Pancreas (tissue), 10 donors: ENCODE results near the gene KRT5. TPM values are rescaled to one million over a fixed set of nuclear protein-coding genes. Genes with fewer than 3 reads are reported as not detected.
A peak's percentile ranks its signal among the peaks of the same experiment; 100 is the strongest.

Experiments used
- ATAC-seq, 4 donors: fragments of 200-7000 bp; cut with Tn5 transposase; one replicate each; pipeline versions ENCODE4 v1.8.0 to v1.9.1; 2020; ENCODE audit warnings: mild to moderate bottlenecking in 4 of 4, moderate library complexity in 4 of 4
- DNase-seq, 6 donors: peaks; one replicate each; pipeline ENCODE4 v3.0.0-alpha.2; 2020
- FAIRE-seq: peaks from 2 replicates; lab custom pipeline; 2012; peaks lifted over from hg19 to GRCh38; lab: Jason Lieb, UNC
- H3K27ac ChIP-seq, 4 donors: fragments of 200-600 bp; sonication (generic); 1 replicate in 3 of 4; 2 replicates in 1 of 4; pipeline versions ENCODE4 v1.5.0 to v1.8.0; 2020
- H3K27me3 ChIP-seq, 4 donors: fragments of 200-600 bp; one replicate each; pipeline ENCODE4 v1.8.0; 2021
- H3K36me3 ChIP-seq, 3 donors: fragments of 200-600 bp; sonication (generic) in 1 of 3; one replicate each; pipeline versions ENCODE4 v1.5.0 to v1.8.0; 2020 to 2021
- H3K4me1 ChIP-seq, 3 donors: fragments of 200-600 bp; one replicate each; pipeline ENCODE4 v1.8.0; 2021
- H3K4me3 ChIP-seq, 4 donors: fragments of 200-600 bp; sonication (generic) in 2 of 4; one replicate each; pipeline versions ENCODE4 v1.5.0 to v1.8.0; 2020 to 2021
- H3K9me3 ChIP-seq, 4 donors: fragments of 200-600 bp; one replicate each; pipeline ENCODE4 v1.8.0; 2021
- WGBS, 2 donors: extraction: QIAGEN DNeasy Blood & Tissue Kit; methylation state at CpG; one replicate each; pipeline ENCODE4 v1.1.7; 2013; 5-methylcytosine and 5-hydroxymethylcytosine counted together
- intact Hi-C, 3 donors: fragments of 100-400 bp; cut with DNase I; formaldehyde crosslinking; loops; one replicate each; pipeline versions ENCODE4 v1.11.1 to v1.14.2; 2022
- polyA plus RNA-seq, 2 donors: library from polyadenylated mRNA; stranded (reverse); fragments of 200-250 nt; gene quantifications; one replicate each; pipeline ENCODE4 v1.2.3, GENCODE V29; 2013
- total RNA-seq, 6 donors: library from RNA; stranded (reverse); fragmentation: NEBNext Ultra II Directional in 4 of 6; extraction: Animal tissue kit (Norgen Biotek cat#: 25700) in 4 of 6; gene quantifications; one replicate each; pipeline versions ENCODE4 v1.2.1 to v1.2.4, GENCODE V29; 2021 to 2023
- TF ChIP-seq, protein P1 (sequence below), 4 donors: fragments of 200-600 bp; sonication (generic) in 3 of 4; IDR thresholded peaks; one replicate each; pipeline versions ENCODE4 v1.5.0 to v1.8.0; 2021; ENCODE audit warnings: antibody characterized with exemption in 4 of 4
- donor health status: healthy with polysubstance abuse.
- donor health status: DM: no; HTN: no; CAD: no; lungs with moderate emphysema.
- donor health status: DM: no; HTN: no; CAD: no.
- donor health status: control.
- donor health status: control.
- donor health status: Bipolar disorder and iron deficiency.
- donor health status: DM: yes; HTN: yes; CAD: no.
- donor health status: DM: no; HTN: no; CAD: no.
- donor health status: DM: no; HTN: no; CAD: no.
- donor health status: DM: yes; HTN: yes; CAD: no.

Gene KRT5
- total and polyA plus RNA-seq, 8 donors = 0.51 to 5.8 (median 1.5) TPM

DNA sequence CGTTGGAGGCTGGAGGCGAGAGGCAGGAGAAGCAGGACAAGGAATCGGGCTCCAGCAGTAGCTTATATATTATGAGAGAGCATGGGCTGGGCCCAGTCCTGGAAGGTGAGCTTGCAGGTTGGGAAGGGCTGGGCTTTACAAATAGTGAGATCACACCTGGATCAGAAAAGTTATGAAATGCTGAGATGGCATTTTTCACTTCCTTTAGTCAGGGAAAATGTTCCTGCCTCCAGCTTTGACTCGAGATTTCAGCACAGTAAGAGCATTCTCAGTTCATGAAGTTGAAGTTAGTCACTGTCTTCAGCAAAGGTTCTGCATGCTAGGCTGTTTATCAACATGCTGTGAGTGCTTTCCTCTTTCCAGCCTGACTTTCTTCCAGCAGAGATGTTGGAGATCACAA, 46.4 kb downstream of the KRT5 start, which contains the start of gene KRT6C:
KRT6C (minus strand) TSS at position 38 of the 400 bp plus-strand sequence. CDS start 68 bp downstream, outside the sequence.
- TF ChIP-seq, protein P1, sequence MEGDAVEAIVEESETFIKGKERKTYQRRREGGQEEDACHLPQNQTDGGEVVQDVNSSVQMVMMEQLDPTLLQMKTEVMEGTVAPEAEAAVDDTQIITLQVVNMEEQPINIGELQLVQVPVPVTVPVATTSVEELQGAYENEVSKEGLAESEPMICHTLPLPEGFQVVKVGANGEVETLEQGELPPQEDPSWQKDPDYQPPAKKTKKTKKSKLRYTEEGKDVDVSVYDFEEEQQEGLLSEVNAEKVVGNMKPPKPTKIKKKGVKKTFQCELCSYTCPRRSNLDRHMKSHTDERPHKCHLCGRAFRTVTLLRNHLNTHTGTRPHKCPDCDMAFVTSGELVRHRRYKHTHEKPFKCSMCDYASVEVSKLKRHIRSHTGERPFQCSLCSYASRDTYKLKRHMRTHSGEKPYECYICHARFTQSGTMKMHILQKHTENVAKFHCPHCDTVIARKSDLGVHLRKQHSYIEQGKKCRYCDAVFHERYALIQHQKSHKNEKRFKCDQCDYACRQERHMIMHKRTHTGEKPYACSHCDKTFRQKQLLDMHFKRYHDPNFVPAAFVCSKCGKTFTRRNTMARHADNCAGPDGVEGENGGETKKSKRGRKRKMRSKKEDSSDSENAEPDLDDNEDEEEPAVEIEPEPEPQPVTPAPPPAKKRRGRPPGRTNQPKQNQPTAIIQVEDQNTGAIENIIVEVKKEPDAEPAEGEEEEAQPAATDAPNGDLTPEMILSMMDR (IDR thresholded peaks at IDR 0.05) = no peak
- 68 to 78% methylated on average over 4 of the region's 4 CpGs for WGBS, 2 donors
- Histone ChIP-seq H3K4me1 (no peaks in the 10 kb centered on the region), H3K27me3 (no peaks in the 10 kb centered on the region), H3K27ac (no peak within 1 kb of the TSS), H3K4me3 (no peak within 1 kb of the TSS), H3K9me3 (no peaks in the 10 kb centered on the region), H3K36me3 (no peaks in the 10 kb centered on the region)
- ATAC-seq = peak in 3 of 4 donors; percentile 16 to 48 (median 42)
- no peak for FAIRE-seq
- no peak for DNase-seq
- intact Hi-C loops = no loop called here

DNA sequence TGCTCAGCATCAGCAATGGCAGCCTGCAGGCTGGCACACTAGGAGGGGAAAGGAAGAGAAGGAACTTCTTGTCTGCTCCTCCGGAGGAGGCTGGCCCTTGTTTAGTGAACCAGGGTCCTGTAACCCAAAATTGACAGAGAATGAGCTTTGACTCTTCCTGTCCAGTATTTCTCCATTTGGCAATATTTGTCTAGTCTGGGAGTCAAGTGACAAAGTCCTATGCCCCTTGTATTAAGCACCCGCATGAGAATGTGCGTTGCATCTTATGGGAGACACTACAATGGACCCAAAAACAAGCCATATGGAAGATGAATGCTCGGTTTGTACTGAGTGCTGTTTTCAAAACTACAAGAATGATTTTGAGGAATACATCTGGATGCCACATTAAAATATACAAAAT, 50.3 kb downstream of the KRT5 start:
- Histone ChIP-seq H3K27ac (no peak overlapping the region), H3K4me3 (no peak overlapping the region), H3K27me3 (no peaks in the 10 kb centered on the region), H3K9me3 (no peaks in the 10 kb centered on the region), H3K36me3 (no peaks in the 10 kb centered on the region), H3K4me1 (no peaks in the 10 kb centered on the region)
- intact Hi-C loops = no loop called here
- ATAC-seq (no peak), DNase-seq (no peak), FAIRE-seq (no peak)
- TF ChIP-seq, protein P1 (IDR thresholded peaks at IDR 0.05) = no peak
- WGBS, 2 donors = 58 to 65% methylated on average over 4 of the region's 4 CpGs

DNA sequence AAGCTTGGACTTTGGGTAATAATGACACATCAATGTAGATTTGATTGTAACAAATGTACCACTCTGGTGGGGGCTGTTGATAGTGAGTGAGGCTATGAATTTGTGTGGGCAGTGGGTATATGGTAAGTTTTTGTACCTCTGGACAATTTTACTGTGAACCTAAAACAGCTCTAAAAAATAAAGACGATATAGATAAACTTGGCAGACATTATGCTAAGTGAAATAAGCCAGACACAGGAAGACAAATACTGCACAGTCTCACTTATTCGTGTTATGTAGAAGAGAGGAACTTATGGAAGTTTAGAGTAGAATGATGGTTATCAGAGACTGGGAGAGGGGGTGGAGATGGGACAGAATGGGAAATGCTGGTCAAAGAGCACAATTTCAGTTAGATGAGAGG, 55.3 kb downstream of the KRT5 start:
- peaks cover 0 to 6% (median 0%) of the 10 kb centered on the region in 4 donors for H3K27me3 ChIP-seq
- H3K36me3 ChIP-seq = no peaks in the 10 kb centered on the region
- TF ChIP-seq, protein P1 (IDR thresholded peaks at IDR 0.05) = no peak
- no peak overlapping the region for H3K4me3 ChIP-seq
- H3K4me1 ChIP-seq = no peaks in the 10 kb centered on the region
- intact Hi-C loops = no loop called here
- ATAC-seq (no peak), DNase-seq (no peak), FAIRE-seq (no peak)
- no peaks in the 10 kb centered on the region for H3K9me3 ChIP-seq
- no peak overlapping the region for H3K27ac ChIP-seq
- 43 to 57% methylated on average over 2 of the region's 2 CpGs for WGBS, 2 donors

Other genes starting within 250 kb of the KRT5 start
- gene KRT86, start 245.7 kb downstream of the KRT5 start, total RNA-seq = 1 to 10 TPM in 4 of 6 donors, under 1 TPM in 2; 0.60 to 3.3 (median 1.6) TPM
- gene KRT86, start 245.7 kb downstream of the KRT5 start, polyA plus RNA-seq = 1 to 10 TPM; 1.5 to 3.2 TPM
- under 1 TPM in 2 of 6 donors, not detected in 4; 0.22 to 0.76 TPM for gene KRT81, start 228.9 kb downstream of the KRT5 start, total RNA-seq
- under 1 TPM; 0.38 to 0.66 TPM for gene KRT81, start 228.9 kb downstream of the KRT5 start, polyA plus RNA-seq
- gene KRT83, start 199.0 kb downstream of the KRT5 start, total RNA-seq = not detected
- not detected for gene KRT83, start 199.0 kb downstream of the KRT5 start, polyA plus RNA-seq
- gene KRT85, start 152.9 kb downstream of the KRT5 start, total RNA-seq = not detected
- gene KRT85, start 152.9 kb downstream of the KRT5 start, polyA plus RNA-seq = not detected
- not detected for gene KRT84, start 134.7 kb downstream of the KRT5 start, total RNA-seq
- not detected for gene KRT84, start 134.7 kb downstream of the KRT5 start, polyA plus RNA-seq
- gene KRT82, start 114.1 kb downstream of the KRT5 start, total RNA-seq = not detected
- gene KRT82, start 114.1 kb downstream of the KRT5 start, polyA plus RNA-seq = not detected
- gene KRT75, start 86.0 kb downstream of the KRT5 start, total RNA-seq = not detected
- gene KRT75, start 86.0 kb downstream of the KRT5 start, polyA plus RNA-seq = not detected
- 1 to 10 TPM in 2 of 6 donors, under 1 TPM in 3, not detected in 1; 0.08 to 3.6 (median 0.20) TPM for gene KRT6B, start 68.2 kb downstream of the KRT5 start, total RNA-seq
- gene KRT6B, start 68.2 kb downstream of the KRT5 start, polyA plus RNA-seq = under 1 TPM in 1 of 2 donors, not detected in 1; 0.23 TPM
- gene KRT6C, start 46.6 kb downstream of the KRT5 start, total RNA-seq = not detected
- gene KRT6C, start 46.6 kb downstream of the KRT5 start, polyA plus RNA-seq = not detected
- 1 to 10 TPM in 1 of 6 donors, not detected in 5; 2.2 TPM for gene KRT6A, start 27.1 kb downstream of the KRT5 start, total RNA-seq
- under 1 TPM; 0.15 to 0.82 TPM for gene KRT6A, start 27.1 kb downstream of the KRT5 start, polyA plus RNA-seq
- gene KRT71, start 32.8 kb upstream of the KRT5 start, total RNA-seq = not detected
- gene KRT71, start 32.8 kb upstream of the KRT5 start, polyA plus RNA-seq = not detected
- gene KRT74, start 53.4 kb upstream of the KRT5 start, total RNA-seq = not detected
- gene KRT74, start 53.4 kb upstream of the KRT5 start, polyA plus RNA-seq = not detected
- gene KRT72, start 81.1 kb upstream of the KRT5 start, total RNA-seq = under 1 TPM in 1 of 6 donors, not detected in 5; 0.09 TPM
- not detected for gene KRT72, start 81.1 kb upstream of the KRT5 start, polyA plus RNA-seq
- not detected for gene KRT73, start 98.2 kb upstream of the KRT5 start, total RNA-seq
- gene KRT73, start 98.2 kb upstream of the KRT5 start, polyA plus RNA-seq = not detected
- gene KRT2, start 131.8 kb upstream of the KRT5 start, total RNA-seq = not detected
- gene KRT2, start 131.8 kb upstream of the KRT5 start, polyA plus RNA-seq = under 1 TPM in 1 of 2 donors, not detected in 1; 0.02 TPM
- under 1 TPM in 2 of 6 donors, not detected in 4; 0.17 to 0.41 TPM for gene KRT1, start 160.0 kb upstream of the KRT5 start, total RNA-seq
- gene KRT1, start 160.0 kb upstream of the KRT5 start, polyA plus RNA-seq = not detected
- gene KRT77, start 183.1 kb upstream of the KRT5 start, total RNA-seq = not detected
- gene KRT77, start 183.1 kb upstream of the KRT5 start, polyA plus RNA-seq = under 1 TPM in 1 of 2 donors, not detected in 1; 0.07 TPM